Dermis microvascular lymphatic vessel endothelial cell (primary cell): ENCODE data around the gene TAOK3. TPM values are rescaled to one million over a fixed set of nuclear protein-coding genes. Genes with fewer than 3 reads are reported as not detected.

Experiments used
- DNase-seq, 2 donors: peaks; one replicate each; pipeline versions ENCODE4 v3.0.0 to v3.0.0-alpha.2; 2010; ENCODE audit warnings: low read depth in 2 of 2
- total RNA-seq: library from RNA; depleted of rRNA; stranded (reverse); fragments of >200 nt; gene quantifications from 2 replicates; pipeline ENCODE4 v1.2.1, GENCODE V29; 2014

Gene TAOK3
- total RNA-seq, 1 donor from 2014 or later = 16.7 TPM

- DNase-seq = no peak
Measured at GRCh38 chr12:118101051-118101450, 271.7 kb downstream of the TAOK3 start.

Other genes starting within 250 kb of the TAOK3 start
- 148 and 167 TPM in 2 replicates for gene PEBP1, start 236.8 kb downstream of the TAOK3 start, total RNA-seq
- 23.3 and 25.0 TPM in 2 replicates for gene SUDS3, start 3.6 kb upstream of the TAOK3 start, total RNA-seq